GM21367 (cell line): ENCODE data around the gene LEKR1.
"Not testable (repeated sequence)": the region's sequence is repeated elsewhere in the genome, so short reads cannot be mapped to it uniquely, and the experiment has no call there.

Experiments
- ATAC-seq: cut with Tn5 transposase; IDR thresholded peaks from one replicate; pipeline ENCODE4 v1.9.1; 2021; ENCODE audit not compliant: unreplicated experiment

The LEKR1 gene

DNA sequence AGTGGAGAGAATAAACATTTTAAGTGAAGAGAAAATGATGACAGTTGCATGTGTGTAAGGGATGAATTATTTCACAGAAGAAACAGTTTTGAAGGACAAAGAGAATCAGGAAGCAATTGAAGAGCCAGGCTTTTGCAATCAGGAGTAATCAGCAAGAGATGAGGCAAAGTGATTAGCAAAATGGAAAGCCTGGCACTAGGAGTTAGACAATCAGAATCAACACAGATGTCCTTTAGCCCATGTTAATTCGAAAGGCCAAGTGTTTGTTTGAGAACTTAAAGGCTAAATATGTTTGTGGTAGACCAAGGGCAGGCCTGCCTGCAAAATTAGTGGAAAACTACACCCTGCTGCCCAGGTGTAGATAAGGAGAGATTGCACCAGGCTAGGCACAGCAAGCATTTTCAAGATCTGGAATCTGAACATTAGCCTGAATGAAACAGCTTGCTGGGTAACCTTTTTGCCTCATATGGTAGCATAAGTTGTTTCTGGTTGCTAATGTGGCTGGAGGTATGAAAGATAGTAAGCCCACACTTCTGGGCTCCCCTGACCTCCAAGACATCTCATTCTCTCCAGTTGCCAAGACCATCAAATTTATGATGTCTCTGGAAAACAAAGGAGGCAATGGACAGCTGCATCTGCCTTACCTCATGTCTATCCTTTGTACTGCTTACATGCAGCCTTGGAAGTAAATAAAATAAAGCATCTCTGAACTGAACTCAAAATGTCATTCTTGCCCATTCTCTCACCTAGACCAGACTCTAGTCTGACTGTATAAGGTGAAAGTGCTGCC lies 22.0 kb upstream of the LEKR1 start:
- no peak for ATAC-seq

DNA sequence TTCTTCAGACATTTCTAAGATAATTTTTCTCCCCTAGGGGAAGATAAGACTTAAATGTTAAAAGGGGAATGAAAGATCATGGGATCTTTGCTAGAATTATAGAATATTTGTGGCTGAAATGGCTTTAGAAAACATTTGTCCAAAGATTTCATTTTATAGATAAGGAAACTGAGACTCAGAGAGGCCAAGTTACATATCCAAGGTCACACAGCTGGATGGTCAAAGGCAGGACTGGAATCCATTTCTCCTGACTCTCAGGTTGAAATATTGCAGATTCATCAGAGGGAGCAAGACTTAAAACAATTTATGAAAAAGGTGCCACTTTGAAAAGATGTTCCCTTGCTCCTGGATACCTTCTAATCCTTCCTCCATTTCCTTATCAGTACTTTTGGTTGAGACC lies 19.5 kb upstream of the LEKR1 start:
- no peak for ATAC-seq

DNA sequence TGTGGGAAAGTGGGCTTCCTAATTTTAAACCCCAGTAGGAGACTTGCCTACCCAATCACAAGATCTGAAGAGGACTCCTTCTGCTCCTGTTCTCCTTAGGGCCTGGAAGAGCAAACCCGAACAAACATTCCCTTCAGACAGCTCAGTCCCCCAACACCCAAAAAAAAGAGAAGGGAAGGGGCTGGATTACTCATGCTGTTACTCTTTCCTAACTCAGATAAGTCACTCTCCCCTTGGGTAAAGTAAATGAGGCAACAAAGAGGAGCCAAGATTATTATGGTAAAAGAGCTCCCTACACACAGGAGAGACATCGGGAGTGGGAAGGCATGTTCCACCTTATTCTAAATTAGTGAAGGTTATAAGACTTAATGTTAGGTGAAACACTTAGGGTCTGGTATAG lies 18.1 kb upstream of the LEKR1 start:
- no peak for ATAC-seq

DNA sequence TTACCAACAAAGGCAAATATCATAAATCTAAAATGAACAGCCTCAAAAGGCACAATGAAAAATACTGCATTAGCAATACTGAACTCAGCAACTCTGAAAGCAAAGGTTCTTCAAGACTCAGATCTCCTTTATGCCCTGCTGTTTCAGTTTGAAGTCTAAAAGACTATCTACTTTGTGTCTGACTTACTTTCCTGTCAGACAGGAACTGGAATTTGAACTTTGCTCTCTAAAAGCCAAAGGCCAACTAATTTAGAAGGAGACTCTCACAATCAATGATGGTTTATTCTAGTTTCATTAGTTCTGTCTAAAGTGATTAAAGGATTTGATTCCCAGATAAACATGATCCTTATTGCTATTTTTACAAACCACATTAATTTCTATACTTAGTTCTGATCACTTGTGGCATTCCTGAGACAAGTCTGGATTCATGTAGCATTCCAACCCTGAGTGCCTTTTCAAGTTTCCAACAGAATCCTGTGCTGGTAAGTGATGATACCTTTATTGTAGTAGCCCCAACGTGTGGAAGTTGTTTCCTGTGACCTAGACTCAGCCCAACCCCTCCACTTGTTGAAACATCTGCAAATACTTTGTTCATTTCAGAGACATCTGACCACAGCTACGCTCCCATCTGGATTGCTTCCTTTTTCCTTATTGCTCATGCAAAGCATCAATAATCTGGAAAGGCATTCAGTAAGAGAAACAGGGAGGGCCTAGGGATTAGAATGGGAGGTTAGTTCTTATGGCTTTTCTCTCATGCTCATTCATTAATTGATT lies 14.9 kb upstream of the LEKR1 start:
- no peak for ATAC-seq

DNA sequence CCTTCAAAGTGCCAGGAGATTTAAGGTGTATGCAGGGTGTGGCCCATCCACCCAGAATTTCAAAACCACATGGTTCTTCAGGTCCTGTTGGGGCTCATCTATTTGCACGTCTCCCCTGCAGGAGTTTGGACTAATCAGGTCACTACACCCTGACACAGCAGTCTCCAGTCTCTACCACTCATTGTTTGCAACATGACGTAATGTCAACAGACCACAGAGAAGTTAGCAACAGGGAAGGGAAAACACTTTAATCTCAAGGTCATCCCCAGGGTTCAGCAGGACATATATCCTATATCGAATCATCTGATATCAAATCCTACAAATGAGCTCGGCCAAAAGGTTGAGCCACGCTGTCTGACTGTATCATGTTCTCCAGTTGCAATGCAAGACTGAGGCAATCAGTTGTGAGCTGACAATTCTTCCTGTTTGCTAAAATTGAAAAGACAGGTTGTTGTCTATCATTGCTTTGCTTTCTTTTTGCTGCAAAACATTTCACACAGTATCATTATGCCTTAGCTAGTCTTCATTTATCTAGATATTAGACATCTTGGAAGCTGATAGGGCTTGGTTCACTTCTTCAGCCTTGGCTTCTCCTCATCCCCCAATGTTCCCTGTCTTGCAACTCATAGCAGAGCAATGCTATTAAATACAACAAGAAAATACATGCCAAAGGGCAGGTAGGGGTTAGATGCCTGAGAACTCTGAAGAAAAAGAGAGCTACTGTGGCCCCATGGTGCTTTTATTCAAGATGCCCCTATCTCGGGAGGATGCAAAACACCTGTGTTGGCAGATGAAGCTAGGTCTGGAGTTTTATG lies 13.4 kb upstream of the LEKR1 start:
- no peak for ATAC-seq

DNA sequence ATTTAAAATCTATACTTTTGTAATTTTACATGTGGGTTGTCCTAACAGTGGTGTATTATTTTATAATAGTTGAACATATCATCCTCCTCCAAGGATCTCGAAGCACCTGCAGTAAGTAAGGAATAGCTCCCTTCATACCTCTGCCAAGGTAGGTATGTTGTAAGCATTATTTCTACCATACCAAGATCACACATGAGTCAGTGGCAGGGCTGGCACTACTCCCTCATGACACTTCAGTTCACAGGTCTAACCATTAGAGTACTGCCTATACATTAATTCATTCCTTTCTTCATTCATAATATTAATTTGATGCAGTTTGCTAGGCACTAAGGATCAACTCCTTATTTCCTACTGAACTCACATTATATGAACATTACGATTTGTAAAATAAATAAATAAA lies 11.9 kb upstream of the LEKR1 start:
- ATAC-seq = no peak

DNA sequence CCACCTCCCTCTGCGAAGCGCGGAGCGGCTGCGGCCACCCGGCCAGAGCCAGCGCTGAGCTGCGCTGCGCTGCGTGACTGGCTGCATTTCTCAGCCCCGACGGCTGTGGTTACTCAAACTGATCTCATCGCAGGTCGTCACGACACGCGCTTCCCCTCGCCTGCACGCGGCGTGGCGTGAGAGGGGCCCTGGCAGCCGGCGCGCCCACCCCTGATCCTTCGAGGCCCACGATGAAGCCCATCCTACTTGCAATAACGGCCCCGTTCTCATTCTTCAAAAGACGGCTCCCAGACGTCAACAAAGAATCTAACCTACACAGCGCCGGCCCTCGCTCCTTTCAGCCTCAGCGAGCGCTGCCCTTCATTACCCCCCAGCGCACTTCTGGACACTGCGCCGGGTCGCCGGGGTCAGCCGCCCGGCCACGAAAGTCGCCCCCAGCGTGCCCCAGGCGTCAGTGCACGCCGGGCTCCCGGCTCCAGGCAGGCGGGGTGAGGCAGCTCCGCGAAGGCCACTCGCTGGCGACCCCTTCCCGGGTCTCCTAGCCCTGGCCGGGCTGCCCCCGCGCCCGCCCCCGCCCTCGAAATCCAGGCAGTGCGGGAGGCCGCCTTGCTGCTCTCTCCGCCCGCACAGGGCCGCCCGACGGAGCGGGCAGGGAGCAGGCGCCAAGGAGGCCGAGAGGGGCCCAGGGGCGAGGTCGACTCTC lies 9.9 kb upstream of the LEKR1 start:
- ATAC-seq = peak; percentile 19

DNA sequence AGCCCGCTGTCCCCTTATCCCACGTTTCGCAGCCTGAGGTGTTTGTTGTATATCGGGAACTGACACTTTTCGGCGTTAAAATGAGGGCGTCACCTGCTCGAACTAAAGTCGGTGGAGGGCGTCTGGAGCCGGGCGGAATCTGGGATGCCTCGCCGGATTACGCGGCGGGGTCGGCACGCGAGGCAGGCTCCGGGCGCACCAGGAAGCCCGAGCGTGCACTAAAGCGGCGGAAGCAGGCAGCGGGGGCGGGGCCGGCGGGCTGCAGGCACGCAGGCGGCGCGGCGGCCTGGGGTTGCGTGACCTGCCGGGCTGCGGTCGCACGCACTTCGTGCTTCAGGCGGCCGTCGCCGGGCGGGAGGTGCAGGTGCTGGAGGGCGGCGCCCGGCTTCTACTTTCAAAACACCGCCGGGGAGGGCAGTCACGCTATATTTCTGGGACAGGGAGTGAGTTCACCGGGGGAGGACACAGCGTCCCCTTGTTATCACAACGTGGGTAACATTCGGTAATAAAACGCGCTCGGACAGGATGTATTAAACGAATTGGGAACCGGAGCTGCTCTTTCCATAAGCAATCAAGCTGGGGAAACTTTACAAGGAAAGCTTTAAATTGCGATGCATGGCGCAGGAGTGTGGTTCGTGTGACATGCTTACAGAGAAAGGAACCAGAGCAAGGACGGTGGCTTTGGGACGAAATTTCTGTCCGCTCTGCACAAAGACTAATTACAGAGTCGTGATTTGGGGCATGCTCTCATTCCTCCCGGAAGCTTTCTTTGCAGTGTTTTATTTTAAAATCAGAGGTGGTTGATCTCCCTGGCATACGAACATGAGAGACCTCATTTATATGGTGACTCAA lies 9.1 kb upstream of the LEKR1 start:
- peak; percentile 69 for ATAC-seq

DNA sequence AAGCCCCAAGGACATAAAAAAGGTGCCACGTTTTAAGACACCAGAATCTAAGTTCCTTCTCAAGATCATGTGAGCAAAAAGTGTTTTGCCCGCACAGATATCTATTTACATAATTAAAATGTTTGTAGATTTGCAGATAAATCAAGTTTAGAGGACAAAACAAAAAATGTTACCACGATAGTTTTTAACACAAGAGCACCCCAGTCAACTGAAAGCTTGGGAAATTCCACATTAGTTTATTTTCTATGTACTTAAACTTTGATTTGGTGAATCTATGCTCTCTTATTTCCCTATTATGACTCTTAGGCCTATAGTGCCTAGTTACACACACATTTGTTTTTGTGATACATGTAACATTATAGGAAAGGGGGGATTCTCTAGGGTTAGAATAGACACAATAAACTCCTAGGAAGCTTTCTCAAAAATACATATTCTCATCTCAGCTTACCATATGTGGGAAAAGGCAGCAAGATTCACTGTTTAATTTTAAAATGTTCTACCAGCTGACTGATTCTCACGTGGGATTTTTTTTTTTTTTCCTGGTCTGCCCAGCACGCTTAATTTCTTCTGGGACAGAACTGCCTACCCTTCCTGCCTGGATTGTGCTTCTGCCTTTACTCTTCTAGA lies 8.4 kb upstream of the LEKR1 start:
- ATAC-seq = no peak

DNA sequence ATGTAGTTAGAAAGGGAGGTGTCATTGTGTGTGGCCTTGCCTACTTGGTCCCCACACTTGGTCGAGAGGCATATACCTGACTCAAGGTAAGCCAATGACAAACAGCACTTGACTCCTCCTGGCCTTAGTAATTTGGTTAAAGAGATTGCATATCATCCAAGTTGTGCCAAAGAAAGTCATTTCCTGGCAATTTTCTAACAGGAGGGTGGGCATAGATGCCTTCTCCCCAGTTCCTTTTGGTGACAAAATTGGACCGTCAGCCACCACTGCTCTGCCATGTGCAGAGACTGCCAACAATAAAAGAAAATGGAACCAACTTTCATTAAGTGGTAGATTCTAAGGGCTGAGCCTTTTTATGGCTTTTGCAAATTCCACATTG lies 7.9 kb upstream of the LEKR1 start:
- ATAC-seq = no peak

DNA sequence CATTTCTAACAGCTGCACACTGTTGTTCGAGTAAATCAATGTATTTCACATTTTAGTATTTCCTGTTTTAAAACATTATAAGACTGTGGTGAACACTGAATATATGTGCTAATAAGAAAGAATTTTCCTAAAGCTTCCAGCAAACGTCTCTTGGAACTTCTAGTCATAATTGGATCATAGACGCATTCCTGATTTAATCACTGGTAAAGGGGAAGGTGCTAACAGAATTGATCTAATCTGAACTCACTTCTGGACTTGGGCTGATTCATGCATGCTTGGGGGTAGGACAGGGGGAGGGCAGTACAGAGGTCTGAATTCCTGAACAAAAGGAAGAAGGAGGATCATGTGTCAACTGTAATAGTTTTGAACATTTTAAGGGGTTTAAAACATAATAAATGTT lies 7.3 kb upstream of the LEKR1 start:
- no peak for ATAC-seq

DNA sequence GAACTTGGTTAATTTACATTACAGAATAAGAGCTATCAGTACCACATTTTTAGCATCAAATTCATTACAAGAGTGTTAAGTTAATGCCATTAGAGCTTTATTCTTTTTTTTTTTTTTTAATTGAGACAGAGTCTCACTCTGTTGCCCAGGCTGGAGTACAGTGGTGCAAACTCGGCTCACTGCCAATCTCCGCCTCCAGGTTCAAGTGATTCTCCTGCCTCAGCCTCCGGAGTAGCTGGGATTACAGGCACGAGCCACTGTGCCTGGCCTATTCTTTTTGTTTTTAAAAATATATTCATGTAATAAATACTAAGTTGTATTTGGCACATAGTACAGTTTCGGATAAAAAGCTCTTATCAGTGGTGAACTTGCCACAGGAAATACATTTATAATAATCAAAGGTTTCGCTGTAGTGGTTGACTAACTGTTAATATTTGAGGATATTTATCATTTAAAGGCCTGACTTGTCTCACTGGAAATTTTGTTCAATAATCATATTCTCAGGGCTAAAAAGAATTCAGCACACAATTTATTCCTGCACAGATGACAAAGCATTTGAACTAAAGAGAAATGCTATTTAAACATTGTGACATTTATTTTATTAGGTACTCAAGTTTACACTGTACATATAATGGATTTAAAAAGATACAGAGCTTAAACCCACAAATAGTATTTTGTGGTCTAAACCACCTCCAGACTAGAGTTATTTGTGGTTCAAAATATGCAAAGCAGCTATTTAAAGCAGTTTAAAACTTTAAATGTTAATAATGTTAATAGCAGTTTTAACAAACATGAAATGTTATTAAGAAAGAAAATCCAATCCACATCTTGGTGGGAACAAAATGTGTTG lies 6.1 kb upstream of the LEKR1 start:
- no peak for ATAC-seq

DNA sequence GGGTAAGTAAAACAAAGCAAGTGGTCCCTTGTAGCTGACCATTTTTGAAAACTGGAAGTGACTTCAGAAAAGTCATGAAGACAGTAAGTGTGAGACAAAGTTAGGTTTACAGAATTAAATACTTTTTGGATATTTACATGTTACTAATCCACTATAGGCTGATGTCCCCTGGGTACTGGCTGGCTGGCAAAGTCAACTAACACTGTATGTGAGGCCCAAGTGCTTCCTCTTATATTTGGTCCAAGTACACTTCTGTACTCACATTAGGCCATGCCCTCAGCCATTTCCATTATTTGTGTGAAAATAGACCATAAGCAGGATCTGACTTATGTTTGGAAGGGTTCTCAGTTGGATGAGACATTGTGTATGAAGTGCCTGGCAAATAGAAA lies 5.5 kb upstream of the LEKR1 start:
- no peak for ATAC-seq

DNA sequence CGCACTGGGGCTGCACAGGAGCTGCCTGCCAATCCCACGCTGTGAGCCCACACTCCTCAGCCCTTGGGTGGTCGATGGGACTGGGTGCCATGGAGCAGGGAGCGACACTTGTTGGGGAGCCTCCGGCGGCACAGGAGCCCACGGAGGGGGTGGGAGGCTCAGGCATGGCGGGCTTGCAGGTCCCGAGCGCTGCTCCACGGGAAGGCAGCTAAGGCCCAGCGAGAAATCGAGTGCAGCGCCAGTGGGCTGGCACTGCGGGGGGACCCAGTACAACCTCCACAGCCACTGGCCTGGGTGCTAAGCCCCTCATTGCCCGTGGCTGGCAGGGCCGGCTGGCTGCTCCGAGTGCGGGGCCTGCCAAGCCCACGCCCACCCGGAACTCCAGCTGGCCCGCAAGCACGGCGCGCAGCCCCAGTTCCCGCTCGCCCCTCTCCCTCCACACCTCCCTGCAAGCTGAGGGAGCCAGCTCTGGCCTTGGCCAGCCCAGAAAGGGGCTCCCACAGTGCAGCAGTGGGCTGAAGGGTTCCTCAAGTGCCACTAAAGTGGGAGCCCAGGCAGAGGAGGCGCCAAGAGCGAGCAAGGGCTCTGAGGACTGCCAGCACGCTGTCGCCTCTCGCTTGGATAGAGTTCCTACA lies 3.4 kb upstream of the LEKR1 start:
- not testable (repeated sequence) for ATAC-seq

DNA sequence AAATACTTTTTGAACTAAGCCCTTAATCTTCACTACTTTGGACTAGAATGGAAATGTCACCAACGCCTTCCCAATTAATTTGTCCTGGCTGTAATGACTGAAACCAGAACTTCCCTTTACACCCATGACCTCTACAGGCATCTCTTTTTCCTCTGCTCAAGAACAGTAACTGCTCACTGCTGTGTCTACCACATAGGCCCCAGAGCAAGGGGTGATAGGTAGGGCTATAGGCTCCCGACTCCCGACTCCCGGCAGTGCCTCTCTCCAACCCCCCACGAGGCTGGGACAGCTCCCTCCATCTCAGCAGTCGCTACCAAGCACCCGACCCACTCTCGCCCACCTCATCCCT lies 384 bp upstream of the LEKR1 start:
- peak; percentile 42 for ATAC-seq

DNA sequence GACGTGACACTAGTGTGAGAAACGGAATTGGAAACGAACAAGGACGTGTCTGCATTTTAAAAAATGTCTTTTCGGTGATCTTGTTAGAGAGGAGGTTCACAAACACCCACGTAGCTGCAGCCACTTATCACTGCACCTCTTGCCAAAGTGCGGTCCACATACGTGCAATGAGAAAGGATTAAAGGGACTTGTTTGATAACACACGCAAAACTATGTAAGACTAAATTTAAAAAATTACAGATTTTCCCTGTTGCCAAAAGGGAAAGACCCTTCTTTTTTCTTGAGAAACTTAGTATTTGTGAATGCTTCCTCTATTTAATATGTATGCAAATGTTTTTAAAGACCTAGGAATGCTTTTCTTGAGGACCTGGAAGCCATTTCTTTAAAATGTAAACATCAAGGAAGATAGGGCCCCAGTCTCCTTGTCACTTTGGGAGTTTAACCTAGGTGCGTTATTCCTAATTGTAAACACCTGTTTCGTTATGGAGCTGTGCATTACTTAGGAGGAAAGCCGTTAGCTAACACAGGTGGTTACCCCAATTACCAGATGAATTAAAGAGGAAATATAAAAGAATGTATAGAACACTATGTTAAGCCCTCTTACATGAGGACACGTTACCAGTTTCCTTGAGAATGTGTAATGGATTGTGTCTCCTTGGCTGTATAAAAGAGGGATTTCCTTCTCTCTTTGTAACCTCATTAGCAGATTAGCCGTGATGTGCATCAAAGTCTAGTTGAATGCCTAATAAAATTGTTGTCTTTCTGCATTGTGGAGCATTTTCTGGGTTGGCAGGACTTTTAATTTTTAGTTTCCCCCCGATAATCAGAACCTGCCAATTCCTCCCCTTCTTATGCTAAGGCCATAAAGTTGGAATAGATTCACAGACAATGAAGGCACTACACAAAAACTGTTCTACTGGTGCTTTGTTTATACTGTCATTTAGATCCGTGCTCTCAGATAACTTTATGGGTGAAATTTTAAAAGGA lies 1.0 kb downstream of the LEKR1 start:
- ATAC-seq = no peak

DNA sequence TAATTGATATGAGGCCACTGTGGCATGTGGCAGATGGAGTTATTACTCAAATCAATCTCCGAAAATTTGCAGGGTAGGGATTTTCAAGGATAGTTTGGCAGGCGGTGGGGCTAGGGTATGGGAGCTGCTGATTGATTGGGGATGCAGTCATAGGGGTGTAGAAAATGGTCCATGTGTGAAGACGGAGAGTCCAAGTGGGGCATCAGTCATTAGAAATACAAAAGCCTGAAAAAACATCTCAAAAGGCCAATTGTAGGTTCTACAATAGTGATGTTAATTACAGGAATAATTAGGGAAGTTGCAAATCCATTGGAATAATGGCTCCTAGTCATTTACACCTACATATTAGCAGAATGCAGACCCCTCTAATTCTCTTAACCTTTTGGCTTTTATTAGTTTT lies 4.9 kb downstream of the LEKR1 start:
- no peak for ATAC-seq
